GM19328 (cell line): ENCODE results near the gene TMEM179.

ENCODE experiments used
- ATAC-seq: cut with Tn5 transposase; IDR thresholded peaks from one replicate; pipeline ENCODE4 v1.9.1; 2021; ENCODE audit warnings: mild to moderate bottlenecking, moderate library complexity; ENCODE audit not compliant: unreplicated experiment

Gene TMEM179

GRCh38 chr14:104558231-104559027 is 46.1 kb downstream of the TMEM179 start:
- ATAC-seq = no peak

GRCh38 chr14:104557766-104558165 is 46.8 kb downstream of the TMEM179 start:
- no peak for ATAC-seq

GRCh38 chr14:104557086-104557485 is 47.5 kb downstream of the TMEM179 start:
- no peak for ATAC-seq

- no peak for ATAC-seq
Measured at GRCh38 chr14:104556256-104557021, 48.1 kb downstream of the TMEM179 start.

GRCh38 chr14:104555430-104556255 is 48.9 kb downstream of the TMEM179 start:
- no peak for ATAC-seq

- no peak for ATAC-seq
Measured at GRCh38 chr14:104554608-104555429, 49.8 kb downstream of the TMEM179 start.

- no peak for ATAC-seq
Measured at GRCh38 chr14:104554088-104554607, 50.4 kb downstream of the TMEM179 start.

- no peak for ATAC-seq
Measured at GRCh38 chr14:104553166-104554087, 51.1 kb downstream of the TMEM179 start.

GRCh38 chr14:104552738-104553125 is 51.8 kb downstream of the TMEM179 start:
- ATAC-seq = no peak

- ATAC-seq = no peak
Measured at GRCh38 chr14:104551851-104552737, 52.5 kb downstream of the TMEM179 start.

GRCh38 chr14:104550861-104551728 is 53.5 kb downstream of the TMEM179 start:
- no peak for ATAC-seq

- no peak for ATAC-seq
Measured at GRCh38 chr14:104550340-104550860, 54.2 kb downstream of the TMEM179 start.

- no peak for ATAC-seq
Measured at GRCh38 chr14:104549536-104550339, 54.8 kb downstream of the TMEM179 start.

- no peak for ATAC-seq
Measured at GRCh38 chr14:104548802-104549535, 55.6 kb downstream of the TMEM179 start.

GRCh38 chr14:104547998-104548700 is 56.4 kb downstream of the TMEM179 start:
- no peak for ATAC-seq
